T-helper 1 cell treated with Interleukin-12 subunit alpha and Interleukin-12 subunit beta and Interleukin-4 antibody, amounts not matched to agents 30 μg/mL and 1 μg/mL, for 36 hours (primary cell): Measurements from ENCODE around the gene RASL11B.
"Not testable (repeated sequence)": the region's sequence is repeated elsewhere in the genome, so short reads cannot be mapped to it uniquely, and the experiment has no call there.

Experiments used
- H3K27ac Mint-ChIP-seq: one replicate; pipeline ENCODE4 v1.8.0; 2021; ENCODE audit warnings: mild to moderate bottlenecking, mixed read lengths
- H3K27me3 Mint-ChIP-seq: one replicate; pipeline ENCODE4 v1.8.0; 2021; ENCODE audit warnings: low read depth, mixed read lengths
- H3K36me3 Mint-ChIP-seq: one replicate; pipeline ENCODE4 v1.8.0; 2021; ENCODE audit warnings: low read depth, mixed read lengths
- H3K4me1 Mint-ChIP-seq: one replicate; pipeline ENCODE4 v1.8.0; 2021; ENCODE audit warnings: low read depth, mixed read lengths
- H3K4me3 Mint-ChIP-seq: one replicate; pipeline ENCODE4 v1.8.0; 2021; ENCODE audit warnings: mild to moderate bottlenecking, moderate library complexity, mixed read lengths
- H3K9me3 Mint-ChIP-seq: one replicate; pipeline ENCODE4 v1.8.0; 2021; ENCODE audit warnings: mixed read lengths

Gene RASL11B, protein sequence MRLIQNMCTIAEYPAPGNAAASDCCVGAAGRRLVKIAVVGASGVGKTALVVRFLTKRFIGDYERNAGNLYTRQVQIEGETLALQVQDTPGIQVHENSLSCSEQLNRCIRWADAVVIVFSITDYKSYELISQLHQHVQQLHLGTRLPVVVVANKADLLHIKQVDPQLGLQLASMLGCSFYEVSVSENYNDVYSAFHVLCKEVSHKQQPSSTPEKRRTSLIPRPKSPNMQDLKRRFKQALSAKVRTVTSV

DNA sequence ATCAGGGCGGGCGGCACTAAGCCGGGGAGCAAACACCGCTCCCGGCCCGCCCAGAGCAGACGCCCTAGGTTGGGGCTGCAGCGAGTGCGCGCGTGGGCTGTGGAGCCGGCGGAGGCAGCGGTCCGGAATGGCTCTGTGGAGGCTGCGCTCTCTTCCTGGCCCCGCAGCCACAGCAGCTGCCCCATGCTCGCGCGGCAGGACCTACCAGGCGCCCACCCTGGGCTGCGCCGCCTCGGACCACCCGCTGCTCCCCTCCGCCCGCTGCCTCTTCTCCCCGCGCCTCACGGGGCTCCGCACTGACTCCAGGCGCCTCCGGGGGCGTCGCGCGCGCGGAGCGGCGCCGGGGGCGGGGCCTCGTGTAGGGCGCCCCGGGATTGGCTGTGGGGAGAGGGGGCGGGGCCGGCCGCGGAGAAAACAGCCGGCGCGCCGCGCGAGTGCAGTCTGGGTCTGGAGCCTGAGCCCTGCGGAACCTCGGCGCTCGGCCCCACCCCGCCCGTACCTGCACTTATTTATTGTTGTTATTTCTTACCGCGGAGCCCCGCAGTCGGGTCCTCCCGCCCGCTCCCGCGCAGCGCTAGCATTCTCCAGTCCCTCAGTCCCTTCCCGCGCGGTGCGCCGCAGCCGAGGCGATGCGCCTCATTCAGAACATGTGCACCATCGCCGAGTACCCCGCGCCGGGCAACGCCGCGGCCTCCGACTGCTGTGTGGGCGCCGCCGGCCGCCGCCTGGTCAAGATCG lies at the start of gene RASL11B:
Gene RASL11B (plus strand): TSS at position 439 of the 738 bp plus-strand sequence. CDS start 191 bp downstream, at position 630.
- Mint-ChIP-seq H3K27me3 (peaks cover 35% of the 10 kb centered on the region), H3K4me3 (peak within 1 kb of the TSS; percentile 68), H3K9me3 (peaks cover 6% of the 10 kb centered on the region), H3K27ac (no peak within 1 kb of the TSS), H3K36me3 (no peaks in the 10 kb centered on the region), H3K4me1 (peaks cover 10% of the 10 kb centered on the region)

DNA sequence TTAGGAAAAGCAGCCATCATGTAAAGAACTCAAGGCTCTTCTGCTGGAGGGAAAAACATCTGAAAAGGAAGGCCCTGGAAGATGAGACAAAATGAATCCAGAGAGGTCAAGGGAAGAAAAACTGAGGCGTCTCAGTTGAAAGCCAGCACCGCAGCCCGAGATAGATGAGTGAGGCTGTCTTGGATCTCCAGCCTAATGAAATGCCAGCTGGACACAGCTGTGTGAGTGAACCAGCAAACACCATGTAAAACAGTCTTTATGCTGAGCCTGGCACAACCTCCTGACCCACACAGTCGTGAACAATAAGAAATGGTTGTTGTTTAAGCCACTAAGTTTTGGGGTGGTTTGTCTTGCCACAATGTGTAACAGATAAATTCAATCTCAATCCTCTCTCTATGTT lies 48.6 kb upstream of the RASL11B start:
- Mint-ChIP-seq H3K27ac (no peak overlapping the region), H3K4me3 (no peak overlapping the region), H3K36me3 (no peaks in the 10 kb centered on the region), H3K27me3 (peaks cover 7% of the 10 kb centered on the region), H3K9me3 (peaks cover 3% of the 10 kb centered on the region), H3K4me1 (no peaks in the 10 kb centered on the region)

DNA sequence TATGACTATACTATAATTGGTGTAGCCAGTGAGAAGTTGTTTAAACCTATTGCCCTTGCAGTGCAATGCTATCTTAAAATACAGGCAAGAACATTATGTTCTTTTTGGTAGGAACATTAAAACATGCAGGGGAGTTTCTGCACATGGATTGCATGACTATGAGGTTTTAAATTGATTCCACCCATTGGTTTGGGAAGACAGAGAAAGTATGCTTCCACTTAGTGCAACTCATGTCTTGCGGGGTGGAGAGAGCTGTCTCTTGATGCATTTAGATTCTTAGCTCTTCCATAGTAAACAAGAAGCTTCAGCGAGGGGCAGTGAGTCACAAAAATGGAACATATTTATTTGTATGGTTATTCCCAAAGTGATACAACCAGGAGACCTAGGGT lies 39.5 kb upstream of the RASL11B start:
- peaks cover 7% of the 10 kb centered on the region for H3K4me1 Mint-ChIP-seq
- no peaks in the 10 kb centered on the region for H3K36me3 Mint-ChIP-seq
- H3K27me3 Mint-ChIP-seq: no peaks in the 10 kb centered on the region
- peaks cover 3% of the 10 kb centered on the region for H3K9me3 Mint-ChIP-seq
- H3K4me3 Mint-ChIP-seq: no peak overlapping the region
- H3K27ac Mint-ChIP-seq: no peak overlapping the region

DNA sequence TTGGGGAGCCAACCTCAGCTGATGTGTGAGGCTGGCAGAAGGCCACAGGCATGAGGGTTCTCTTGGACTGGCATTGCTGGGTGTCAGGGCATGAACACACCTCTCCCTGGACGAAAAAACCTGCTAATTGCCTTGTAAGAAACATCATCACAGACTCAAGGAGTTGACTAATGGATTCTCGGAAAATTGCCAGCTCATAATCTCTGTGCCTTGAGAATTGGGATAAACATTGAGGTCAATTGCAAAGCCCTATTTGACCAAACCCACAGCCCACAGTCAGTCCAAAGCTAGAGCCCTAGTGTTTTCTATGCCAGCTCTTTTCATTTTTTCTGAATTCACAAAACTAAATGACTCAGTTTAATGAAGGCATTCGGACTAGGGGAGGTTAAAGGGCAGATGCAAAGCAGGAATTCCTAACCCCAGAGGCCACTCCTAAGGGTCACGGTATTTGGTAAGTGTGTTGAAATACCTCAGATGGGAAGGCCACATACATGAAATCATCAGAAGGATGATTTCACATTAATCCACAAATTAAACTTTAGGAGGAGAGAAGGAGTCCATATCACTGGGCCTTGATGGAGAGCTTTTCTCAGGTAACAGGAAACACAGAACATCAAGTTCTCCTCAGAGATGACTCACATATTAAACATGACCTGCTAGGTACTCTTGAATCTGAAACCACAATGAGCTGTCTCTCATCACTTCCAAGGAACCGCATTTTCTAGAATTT lies 39.0 kb upstream of the RASL11B start:
- H3K4me3 Mint-ChIP-seq: no peak overlapping the region
- H3K4me1 Mint-ChIP-seq: peaks cover 7% of the 10 kb centered on the region
- H3K27me3 Mint-ChIP-seq: no peaks in the 10 kb centered on the region
- H3K36me3 Mint-ChIP-seq: no peaks in the 10 kb centered on the region
- H3K9me3 Mint-ChIP-seq: peaks cover 3% of the 10 kb centered on the region
- H3K27ac Mint-ChIP-seq: peak overlapping the region; percentile 49

DNA sequence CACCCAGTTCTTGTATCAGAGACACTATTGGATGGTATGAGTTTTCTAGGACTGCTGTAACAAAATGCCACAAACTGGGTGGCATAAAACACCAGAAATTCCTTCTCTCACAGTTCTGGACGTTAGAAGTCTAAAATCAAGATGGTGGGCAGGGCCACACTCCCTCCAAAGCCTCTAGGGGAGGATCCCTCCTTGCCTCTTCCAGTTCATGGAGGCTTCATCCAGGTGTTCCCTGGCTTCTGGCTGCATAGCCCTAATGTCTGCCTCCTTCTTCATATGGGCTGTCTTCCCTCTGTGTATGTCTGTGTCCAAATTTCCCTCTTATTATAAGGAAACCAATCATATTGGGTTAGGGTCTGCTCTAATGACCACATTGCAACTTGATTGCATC lies 38.4 kb upstream of the RASL11B start:
- H3K27ac Mint-ChIP-seq: no peak overlapping the region

DNA sequence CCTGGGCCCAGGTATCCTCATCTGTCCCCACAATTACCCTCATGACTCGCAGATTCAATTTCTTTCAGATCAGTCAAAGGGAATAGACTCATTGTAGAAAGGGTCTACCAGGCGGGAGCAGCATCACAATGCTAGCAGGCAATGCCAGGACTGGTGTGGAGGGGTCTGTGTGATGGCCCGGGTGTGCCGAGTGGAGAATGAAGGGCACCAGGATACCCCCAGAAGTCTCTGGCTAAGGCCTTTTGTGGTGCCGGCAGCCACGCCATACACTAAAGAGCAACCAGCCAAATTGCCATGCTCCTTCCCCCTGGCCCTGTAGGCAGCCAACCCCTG lies 37.9 kb upstream of the RASL11B start:
- Mint-ChIP-seq H3K4me1 (peaks cover 7% of the 10 kb centered on the region), H3K9me3 (peaks cover 3% of the 10 kb centered on the region), H3K27me3 (no peaks in the 10 kb centered on the region), H3K36me3 (no peaks in the 10 kb centered on the region), H3K27ac (no peak overlapping the region), H3K4me3 (no peak overlapping the region)

More for the DNA sequence above, 38.4 kb upstream of the RASL11B start:
- no peaks in the 10 kb centered on the region for H3K27me3 Mint-ChIP-seq
- peaks cover 7% of the 10 kb centered on the region for H3K4me1 Mint-ChIP-seq
- peaks cover 3% of the 10 kb centered on the region for H3K9me3 Mint-ChIP-seq
- no peak overlapping the region for H3K4me3 Mint-ChIP-seq
- no peaks in the 10 kb centered on the region for H3K36me3 Mint-ChIP-seq

DNA sequence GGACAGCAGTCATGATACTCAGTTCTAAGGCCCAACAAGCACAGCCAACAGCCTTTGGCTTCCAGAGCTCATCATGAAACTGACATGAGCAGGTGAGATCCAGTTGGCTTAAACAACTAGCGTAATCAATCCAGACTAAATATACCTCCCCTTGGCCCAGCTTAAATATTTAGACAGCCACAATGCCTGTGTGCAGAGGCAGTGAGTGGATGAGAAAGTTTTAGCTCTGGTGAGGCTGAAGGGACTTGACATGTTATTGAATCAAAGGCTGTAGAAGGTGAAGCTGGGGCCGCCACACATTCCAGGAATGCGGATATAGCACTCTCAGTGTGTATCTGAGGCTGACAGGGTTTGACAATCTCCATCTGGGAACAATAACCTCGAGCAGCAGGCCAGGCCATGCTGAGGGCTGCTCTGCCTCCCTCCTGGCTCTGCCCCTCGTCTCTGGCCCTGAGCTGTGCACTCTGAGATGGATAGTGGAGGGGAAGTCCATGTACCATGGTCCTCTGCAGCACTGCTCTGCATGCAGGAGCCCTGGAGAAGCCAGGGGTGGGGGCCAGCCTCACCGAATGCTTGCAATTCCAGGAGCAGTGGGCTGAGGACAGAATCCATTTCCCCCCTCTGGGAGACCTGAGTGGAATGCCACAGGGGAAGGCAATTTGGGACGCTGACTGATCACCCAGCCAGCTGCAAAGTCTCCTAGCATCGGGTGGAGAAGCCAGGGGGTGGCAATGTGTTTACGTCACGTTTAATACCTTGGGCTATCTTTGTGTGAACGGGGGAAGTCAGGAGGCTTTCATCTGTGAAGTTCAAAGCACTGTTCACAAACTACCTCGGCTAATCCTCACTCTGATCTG lies 37.3 kb upstream of the RASL11B start:
- no peaks in the 10 kb centered on the region for H3K27me3 Mint-ChIP-seq
- H3K4me1 Mint-ChIP-seq: peaks cover 7% of the 10 kb centered on the region
- H3K27ac Mint-ChIP-seq: no peak overlapping the region
- H3K36me3 Mint-ChIP-seq: no peaks in the 10 kb centered on the region
- H3K9me3 Mint-ChIP-seq: peaks cover 3% of the 10 kb centered on the region
- no peak overlapping the region for H3K4me3 Mint-ChIP-seq

DNA sequence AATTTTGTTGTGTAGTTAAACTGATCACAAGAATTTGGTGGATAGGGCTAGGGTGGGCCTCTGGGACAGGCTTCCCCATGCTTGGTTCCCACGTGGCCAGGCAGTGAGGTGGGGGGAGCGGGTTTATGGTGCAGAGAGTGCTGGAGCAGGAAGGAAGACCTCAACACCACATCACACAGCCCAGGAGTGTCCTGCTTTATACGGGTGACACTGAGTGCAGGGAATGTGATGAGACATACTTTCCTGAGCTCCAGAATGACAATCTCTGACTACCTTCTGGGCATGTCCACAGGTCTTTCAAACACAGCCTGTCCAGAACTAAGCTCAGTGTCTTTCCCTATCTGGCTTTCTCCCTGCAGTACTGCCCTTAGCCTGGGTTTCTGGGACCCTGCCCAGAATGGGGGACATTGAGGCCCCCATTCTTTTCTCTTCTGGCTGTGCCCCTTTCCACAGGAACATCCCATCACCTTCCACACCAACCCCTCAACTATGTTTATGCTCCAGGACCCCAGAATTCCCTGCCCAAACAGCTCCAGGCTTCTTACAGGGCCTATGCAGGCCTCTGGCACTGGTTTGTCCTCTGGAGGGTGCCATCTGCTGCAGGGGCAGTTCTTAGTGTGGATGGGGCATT lies 36.5 kb upstream of the RASL11B start:
- Mint-ChIP-seq H3K27me3 (no peaks in the 10 kb centered on the region), H3K27ac (no peak overlapping the region), H3K36me3 (no peaks in the 10 kb centered on the region), H3K9me3 (peaks cover 3% of the 10 kb centered on the region), H3K4me3 (no peak overlapping the region), H3K4me1 (peaks cover 7% of the 10 kb centered on the region)

DNA sequence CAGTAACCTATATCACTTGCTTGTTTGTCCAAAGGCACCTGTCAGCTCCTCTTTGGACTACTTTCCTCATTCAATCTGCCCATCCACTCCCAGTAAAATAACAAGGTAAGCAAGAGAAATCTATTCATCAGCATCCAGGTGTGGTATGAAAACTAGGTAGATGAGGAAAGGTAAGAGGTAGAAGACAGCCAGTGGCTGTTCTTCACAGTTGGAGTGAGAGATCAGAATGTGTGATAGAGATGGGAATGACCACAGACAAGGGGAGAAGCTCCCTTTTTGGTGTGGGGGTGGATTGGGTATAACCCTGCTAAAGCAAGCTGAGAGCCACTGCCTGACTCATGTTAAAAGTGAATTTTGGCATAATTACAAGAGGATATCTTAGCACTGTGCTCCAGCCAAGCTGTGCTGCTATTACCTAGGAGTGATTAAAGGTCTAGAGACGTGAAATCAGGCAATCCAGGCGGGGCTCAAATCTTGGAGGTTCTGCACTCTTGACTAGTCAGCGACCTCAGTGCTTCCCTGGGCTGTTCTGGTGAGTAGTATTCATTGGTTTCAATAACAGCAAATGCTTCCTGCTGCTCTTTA lies 28.1 kb upstream of the RASL11B start:
- H3K27ac Mint-ChIP-seq: no peak overlapping the region
- H3K36me3 Mint-ChIP-seq: no peaks in the 10 kb centered on the region
- H3K27me3 Mint-ChIP-seq: no peaks in the 10 kb centered on the region
- H3K9me3 Mint-ChIP-seq: no peaks in the 10 kb centered on the region
- no peak overlapping the region for H3K4me3 Mint-ChIP-seq
- H3K4me1 Mint-ChIP-seq: no peaks in the 10 kb centered on the region

DNA sequence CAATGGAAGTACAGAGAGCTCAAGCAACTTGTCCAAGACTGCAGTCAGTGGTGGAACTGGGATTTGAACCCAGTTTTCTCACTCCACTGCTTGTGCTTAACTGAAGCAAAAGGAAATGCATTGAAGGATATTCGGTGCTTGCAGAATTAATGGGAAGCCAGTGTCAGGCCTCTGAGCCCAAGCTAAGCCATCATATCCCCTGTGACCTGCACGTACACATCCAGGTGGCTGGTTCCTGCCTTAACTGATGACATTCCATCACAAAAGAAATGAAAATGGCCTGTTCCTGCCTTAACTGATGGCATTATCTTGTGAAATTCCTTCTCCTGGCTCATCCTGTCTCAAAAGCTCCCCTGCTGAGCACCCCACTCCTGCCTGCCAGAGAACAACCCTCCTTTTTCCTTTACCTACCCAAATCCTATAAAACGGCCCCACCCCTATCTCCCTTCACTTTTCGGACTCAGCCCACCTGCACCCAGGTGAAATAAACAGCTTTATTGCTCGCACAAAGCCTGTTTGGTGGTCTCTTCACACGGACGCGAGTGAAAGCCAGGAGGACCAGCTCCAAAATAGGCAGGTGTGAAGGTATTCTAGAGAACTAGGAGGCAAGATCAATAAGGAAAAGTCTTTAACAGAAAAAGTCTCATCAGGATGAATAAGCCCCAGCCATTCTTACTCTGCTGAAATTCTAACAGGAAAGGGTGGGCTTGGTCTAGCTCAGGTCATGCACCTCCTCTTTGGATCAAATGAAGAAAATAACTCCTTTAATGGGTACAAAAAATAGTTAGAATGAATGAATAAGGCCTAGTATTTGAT lies 27.3 kb upstream of the RASL11B start:
- H3K36me3 Mint-ChIP-seq, H3K4me1 Mint-ChIP-seq, H3K9me3 Mint-ChIP-seq, H3K27me3 Mint-ChIP-seq, H3K27ac Mint-ChIP-seq, H3K4me3 Mint-ChIP-seq: not testable (repeated sequence)

DNA sequence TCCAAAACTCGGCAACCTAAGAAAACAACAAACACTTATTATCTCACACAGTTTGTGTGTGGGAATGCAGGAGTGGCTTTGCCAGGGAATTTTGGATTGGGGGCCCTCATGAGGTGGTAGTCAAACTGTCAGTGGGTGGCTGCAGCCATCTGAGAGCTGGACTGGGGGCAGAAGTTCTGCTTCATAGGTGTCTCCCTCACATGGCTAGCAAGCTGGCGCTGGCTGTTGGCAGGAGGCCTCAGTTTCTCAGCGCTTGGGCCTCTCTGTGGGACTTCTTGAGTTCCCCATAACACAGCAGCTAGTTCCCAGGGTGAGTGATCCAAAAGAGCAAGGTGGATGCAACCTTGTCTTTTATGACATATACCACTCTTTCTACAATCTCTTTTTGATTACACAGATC lies 26.0 kb upstream of the RASL11B start:
- Mint-ChIP-seq H3K27ac (no peak overlapping the region), H3K9me3 (no peaks in the 10 kb centered on the region), H3K4me1 (no peaks in the 10 kb centered on the region), H3K4me3 (no peak overlapping the region), H3K27me3 (no peaks in the 10 kb centered on the region), H3K36me3 (no peaks in the 10 kb centered on the region)

DNA sequence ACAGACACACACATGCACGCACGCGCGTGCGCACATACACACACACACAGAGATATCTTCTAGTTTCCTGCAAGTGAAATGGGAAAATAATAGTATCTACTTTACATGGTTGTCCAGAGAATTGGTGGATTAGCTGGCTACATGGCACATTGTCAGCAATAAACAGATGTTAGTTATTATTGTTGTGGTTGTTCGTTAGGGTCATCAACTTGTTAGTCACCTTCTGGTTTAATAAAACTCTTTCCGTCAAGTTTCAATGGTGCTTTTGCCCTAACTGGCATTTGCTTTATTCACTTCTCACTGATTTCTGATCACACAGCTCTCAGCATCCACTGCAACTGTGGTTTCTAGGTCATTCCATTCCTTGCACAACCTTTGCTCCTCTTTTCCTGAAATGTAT lies 25.4 kb upstream of the RASL11B start:
- Mint-ChIP-seq H3K4me1 (no peaks in the 10 kb centered on the region), H3K36me3 (no peaks in the 10 kb centered on the region), H3K27me3 (no peaks in the 10 kb centered on the region), H3K9me3 (no peaks in the 10 kb centered on the region), H3K4me3 (no peak overlapping the region), H3K27ac (no peak overlapping the region)
